WI38 (cell line): Measurements from ENCODE around the gene ITGA6.

Source experiments
- H3K4me3 ChIP-seq: 2 replicates; pipeline ENCODE4 v1.5.1; 2011; ENCODE audit warnings: low read depth, mild to moderate bottlenecking, control low read depth, low read length
- CTCF ChIP-seq: IDR thresholded peaks from 2 replicates; pipeline ENCODE4 v1.5.1; 2012; ENCODE audit warnings: low read depth, mild to moderate bottlenecking, control low read depth, low read length

ITGA6 gene

GRCh38 chr2:172451923-172452322 lies 24.5 kb downstream of the ITGA6 start:
- no peak overlapping the region for H3K4me3 ChIP-seq
- TF ChIP-seq CTCF, result no peak

GRCh38 chr2:172452845-172453244 lies 25.5 kb downstream of the ITGA6 start:
- TF ChIP-seq CTCF, result no peak
- H3K4me3 ChIP-seq, result no peak overlapping the region

GRCh38 chr2:172454404-172455120 lies 27.2 kb downstream of the ITGA6 start:
- TF ChIP-seq CTCF, result no peak
- H3K4me3 ChIP-seq, result no peak overlapping the region

GRCh38 chr2:172455121-172455515 lies 27.7 kb downstream of the ITGA6 start:
- H3K4me3 ChIP-seq, result no peak overlapping the region
- no peak for TF ChIP-seq CTCF

- no peak overlapping the region for H3K4me3 ChIP-seq
- no peak for TF ChIP-seq CTCF
Observed at GRCh38 chr2:172456002-172456401, 28.6 kb downstream of the ITGA6 start.

- TF ChIP-seq CTCF, result no peak
- H3K4me3 ChIP-seq, result no peak overlapping the region
Observed at GRCh38 chr2:172457536-172457935, 30.1 kb downstream of the ITGA6 start.

- no peak for TF ChIP-seq CTCF
Observed at GRCh38 chr2:172458561-172459124, 31.3 kb downstream of the ITGA6 start.

More at GRCh38 chr2:172458561-172459124, 31.3 kb downstream of the ITGA6 start:
- H3K4me3 ChIP-seq, result no peak overlapping the region
